ENCODE data around the gene CENPV. TPM values are rescaled to one million over a fixed set of nuclear protein-coding genes. Genes with fewer than 3 reads are reported as not detected.

The CENPV gene
- 145 to 186 TPM (median 173 TPM) in 5 replicates for total RNA-seq (2022; extraction: Qiagen RNA extraction; ENCODE audit: low read depth)

GRCh38 chr17:16353317-16354174 is at the start of gene CENPV:
CENPV (minus strand) TSS chr17:16353469; CDS start chr17:16353436, 33 bp downstream.

GRCh38 chr17:16380640-16381495 is 27.6 kb upstream of the CENPV start, which contains the start of gene UBB:
UBB (plus strand) TSS chr17:16381091; CDS start chr17:16381908, 817 bp downstream.

Other genes starting within 250 kb of the CENPV start
- 68.1 to 79.1 TPM (median 71.0 TPM) in 5 replicates for gene NCOR1, start 137.9 kb downstream of the CENPV start, total RNA-seq (2022; extraction: Qiagen RNA extraction; ENCODE audit: low read depth)
- 11.3 to 19.3 TPM (median 17.6 TPM) in 5 replicates for gene PIGL, start 136.3 kb downstream of the CENPV start, total RNA-seq (2022; extraction: Qiagen RNA extraction; ENCODE audit: low read depth)
- gene UBB, start 27.6 kb upstream of the CENPV start, total RNA-seq (2022; extraction: Qiagen RNA extraction; ENCODE audit: low read depth): 2,303 to 2,842 TPM (median 2,371 TPM) in 5 replicates
- 0.34 to 1.00 TPM (median 0.41 TPM) in 5 replicates for gene TRPV2, start 62.1 kb upstream of the CENPV start, total RNA-seq (2022; extraction: Qiagen RNA extraction; ENCODE audit: low read depth)
- gene LRRC75A, start 138.7 kb upstream of the CENPV start, total RNA-seq (2022; extraction: Qiagen RNA extraction; ENCODE audit: low read depth): 0.54 to 1.2 TPM (median 1.0 TPM) in 5 replicates
- gene ZNF287, start 215.7 kb upstream of the CENPV start, total RNA-seq (2022; extraction: Qiagen RNA extraction; ENCODE audit: low read depth): 8.6 to 16.4 TPM (median 14.1 TPM) in 5 replicates

Data from A549 treated with RU486 at 1 μM for 4 hours (cell line).